ENCODE data around the gene SH3GL2.

The SH3GL2 gene

DNA sequence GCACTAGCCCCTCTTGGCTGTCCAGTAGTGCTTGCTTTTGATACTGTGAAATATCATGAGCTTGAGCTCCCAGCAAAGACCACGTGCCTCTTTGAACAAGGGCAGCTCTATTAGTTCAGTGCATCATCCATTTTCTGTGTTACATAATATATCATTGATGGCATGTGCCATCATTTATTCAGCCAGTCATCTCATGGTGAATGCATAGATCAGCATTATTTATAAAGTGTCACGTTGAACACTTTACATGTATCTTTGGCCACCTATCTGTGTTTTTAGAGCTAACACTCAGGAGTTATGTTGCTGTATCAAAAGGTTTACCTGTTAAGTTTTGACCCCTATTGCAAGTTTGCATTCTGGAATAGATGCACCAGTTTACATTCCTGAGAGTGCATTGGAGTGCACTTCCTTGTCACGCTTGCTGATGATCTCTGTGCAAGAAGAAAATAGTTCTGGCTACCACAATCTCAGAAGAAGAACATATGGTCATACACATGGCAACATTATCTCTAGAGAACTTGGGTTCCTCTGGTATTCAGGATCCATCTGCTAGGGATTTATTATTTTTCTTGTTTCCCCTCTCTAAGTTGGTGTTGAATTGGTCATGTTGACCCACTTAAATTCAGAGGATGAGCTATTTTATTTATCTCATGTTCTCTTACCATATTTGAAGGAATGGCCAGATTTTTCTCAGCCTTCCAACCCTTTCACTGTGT, 120.9 kb downstream of the SH3GL2 start:
- TF ChIP-seq, protein P1, sequence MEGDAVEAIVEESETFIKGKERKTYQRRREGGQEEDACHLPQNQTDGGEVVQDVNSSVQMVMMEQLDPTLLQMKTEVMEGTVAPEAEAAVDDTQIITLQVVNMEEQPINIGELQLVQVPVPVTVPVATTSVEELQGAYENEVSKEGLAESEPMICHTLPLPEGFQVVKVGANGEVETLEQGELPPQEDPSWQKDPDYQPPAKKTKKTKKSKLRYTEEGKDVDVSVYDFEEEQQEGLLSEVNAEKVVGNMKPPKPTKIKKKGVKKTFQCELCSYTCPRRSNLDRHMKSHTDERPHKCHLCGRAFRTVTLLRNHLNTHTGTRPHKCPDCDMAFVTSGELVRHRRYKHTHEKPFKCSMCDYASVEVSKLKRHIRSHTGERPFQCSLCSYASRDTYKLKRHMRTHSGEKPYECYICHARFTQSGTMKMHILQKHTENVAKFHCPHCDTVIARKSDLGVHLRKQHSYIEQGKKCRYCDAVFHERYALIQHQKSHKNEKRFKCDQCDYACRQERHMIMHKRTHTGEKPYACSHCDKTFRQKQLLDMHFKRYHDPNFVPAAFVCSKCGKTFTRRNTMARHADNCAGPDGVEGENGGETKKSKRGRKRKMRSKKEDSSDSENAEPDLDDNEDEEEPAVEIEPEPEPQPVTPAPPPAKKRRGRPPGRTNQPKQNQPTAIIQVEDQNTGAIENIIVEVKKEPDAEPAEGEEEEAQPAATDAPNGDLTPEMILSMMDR (IDR thresholded peaks at IDR 0.05; ENCODE audit: low read depth, low read length, poor library complexity, severe bottlenecking), result no peak
- TF ChIP-seq EZH2phosphoT487 (IDR thresholded peaks at IDR 0.05; ENCODE audit: borderline replicate concordance, low read length), result no peak
- no peaks in the 10 kb centered on the region for H3K27me3 ChIP-seq (ENCODE audit: control insufficient read depth, low read length)
- H3K27ac ChIP-seq (ENCODE audit: low read depth, low read length), result no peak overlapping the region
- H3K36me3 ChIP-seq (ENCODE audit: control insufficient read depth, low read length), result no peaks in the 10 kb centered on the region
- no peaks in the 10 kb centered on the region for H3K79me2 ChIP-seq (ENCODE audit: control insufficient read depth, low read length)
- H3K4me1 ChIP-seq (ENCODE audit: control insufficient read depth, low read length), result no peaks in the 10 kb centered on the region
- H4K20me1 ChIP-seq (ENCODE audit: control insufficient read depth, insufficient read depth, low read depth, low read length), result no peaks in the 10 kb centered on the region
- H3F3A ChIP-seq (ENCODE audit: control insufficient read depth, insufficient read depth), result no peaks in the 10 kb centered on the region
- no peak overlapping the region for H3K4me2 ChIP-seq (ENCODE audit: low read length)
- no peaks in the 10 kb centered on the region for H3K9me3 ChIP-seq (ENCODE audit: control insufficient read depth, insufficient read depth, low read length)
- no peak overlapping the region for H3K4me3 ChIP-seq (ENCODE audit: low read length)
- no peaks in the 10 kb centered on the region for H3K9me2 ChIP-seq (replicated peaks; ENCODE audit: control insufficient read depth, low read length)

DNA sequence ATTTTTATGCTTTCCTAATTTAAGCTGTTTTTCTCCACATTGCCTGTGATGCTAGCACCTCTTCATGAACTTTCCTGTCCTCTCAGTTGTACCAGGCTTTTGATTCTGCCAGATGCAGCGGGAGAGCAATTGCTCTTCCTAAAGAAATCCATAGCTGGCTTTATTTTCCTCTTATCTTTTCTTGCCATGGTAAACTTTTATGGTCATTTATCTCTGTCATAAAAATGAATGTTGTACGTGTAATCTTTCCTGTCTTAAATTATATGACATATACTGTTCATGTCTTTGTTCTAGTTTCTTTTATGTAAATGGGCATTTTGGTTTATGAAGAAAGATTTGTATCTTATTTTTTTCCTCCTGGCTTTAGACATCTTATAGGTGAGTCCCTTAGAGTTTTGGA, 127.5 kb downstream of the SH3GL2 start:
- no peak overlapping the region for H3K27ac ChIP-seq (ENCODE audit: low read depth, low read length)
- no peaks in the 10 kb centered on the region for H3K27me3 ChIP-seq (ENCODE audit: control insufficient read depth, low read length)
- no peaks in the 10 kb centered on the region for H3K9me3 ChIP-seq (ENCODE audit: control insufficient read depth, insufficient read depth, low read length)
- no peaks in the 10 kb centered on the region for H4K20me1 ChIP-seq (ENCODE audit: control insufficient read depth, insufficient read depth, low read depth, low read length)
- H3K36me3 ChIP-seq (ENCODE audit: control insufficient read depth, low read length), result no peaks in the 10 kb centered on the region
- no peaks in the 10 kb centered on the region for H3K79me2 ChIP-seq (ENCODE audit: control insufficient read depth, low read length)
- H3K4me3 ChIP-seq (ENCODE audit: low read length), result no peak overlapping the region
- H3K4me1 ChIP-seq (ENCODE audit: control insufficient read depth, low read length), result no peaks in the 10 kb centered on the region
- H3K9me2 ChIP-seq (replicated peaks; ENCODE audit: control insufficient read depth, low read length), result no peaks in the 10 kb centered on the region
- H3K4me2 ChIP-seq (ENCODE audit: low read length), result no peak overlapping the region
- no peak for TF ChIP-seq EZH2phosphoT487 (IDR thresholded peaks at IDR 0.05; ENCODE audit: borderline replicate concordance, low read length)
- TF ChIP-seq, protein P1 (IDR thresholded peaks at IDR 0.05; ENCODE audit: low read depth, low read length, poor library complexity, severe bottlenecking), result no peak
- no peaks in the 10 kb centered on the region for H3F3A ChIP-seq (ENCODE audit: control insufficient read depth, insufficient read depth)

DNA sequence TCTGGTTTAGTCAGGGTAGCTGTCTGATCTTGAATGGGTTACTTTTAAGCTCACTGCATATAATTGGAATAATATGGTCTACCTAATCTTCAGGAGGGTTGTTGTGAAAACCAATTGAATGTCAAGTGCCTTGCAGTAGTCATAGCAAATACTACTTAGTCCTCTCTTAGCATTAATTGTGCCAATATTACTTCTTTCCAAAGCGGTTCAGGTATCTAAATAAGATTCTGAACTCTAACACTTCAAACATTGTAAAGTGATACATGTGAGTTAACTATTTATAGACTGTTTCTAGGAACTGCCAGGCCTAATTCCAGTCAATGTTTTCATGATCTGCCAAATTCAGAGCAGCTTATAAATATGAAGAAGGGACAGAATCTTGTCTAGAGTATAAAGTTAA, 140.2 kb downstream of the SH3GL2 start:
- Histone ChIP-seq H3K4me2 (ENCODE audit: low read length) (no peak overlapping the region), H3K4me3 (ENCODE audit: low read length) (no peak overlapping the region), H3F3A (ENCODE audit: control insufficient read depth, insufficient read depth) (no peaks in the 10 kb centered on the region), H3K27ac (ENCODE audit: low read depth, low read length) (no peak overlapping the region), H3K27me3 (ENCODE audit: control insufficient read depth, low read length) (no peaks in the 10 kb centered on the region), H3K36me3 (ENCODE audit: control insufficient read depth, low read length) (no peaks in the 10 kb centered on the region), H3K79me2 (ENCODE audit: control insufficient read depth, low read length) (no peaks in the 10 kb centered on the region), H3K9me3 (ENCODE audit: control insufficient read depth, insufficient read depth, low read length) (peaks cover 3% of the 10 kb centered on the region; the same call in 1 of the 2 replicates), H4K20me1 (ENCODE audit: control insufficient read depth, insufficient read depth, low read depth, low read length) (no peaks in the 10 kb centered on the region), H3K4me1 (ENCODE audit: control insufficient read depth, low read length) (no peaks in the 10 kb centered on the region), H3K9me2 (replicated peaks; ENCODE audit: control insufficient read depth, low read length) (no peaks in the 10 kb centered on the region)
- TF ChIP-seq EZH2phosphoT487 (IDR thresholded peaks at IDR 0.05; ENCODE audit: borderline replicate concordance, low read length), result no peak
- TF ChIP-seq, protein P1 (IDR thresholded peaks at IDR 0.05; ENCODE audit: low read depth, low read length, poor library complexity, severe bottlenecking), result no peak
